IPS-11a (cell line): ENCODE results near the gene MIER2.
"Not testable (repeated sequence)": the region's sequence is repeated elsewhere in the genome, so short reads cannot be mapped to it uniquely, and the experiment has no call there.

Experiments
- H3K4me3 ChIP-seq: one replicate; pipeline ENCODE4 v1.5.1; 2013; ENCODE audit warnings: low read depth, low read length, control low read depth

MIER2 gene

DNA sequence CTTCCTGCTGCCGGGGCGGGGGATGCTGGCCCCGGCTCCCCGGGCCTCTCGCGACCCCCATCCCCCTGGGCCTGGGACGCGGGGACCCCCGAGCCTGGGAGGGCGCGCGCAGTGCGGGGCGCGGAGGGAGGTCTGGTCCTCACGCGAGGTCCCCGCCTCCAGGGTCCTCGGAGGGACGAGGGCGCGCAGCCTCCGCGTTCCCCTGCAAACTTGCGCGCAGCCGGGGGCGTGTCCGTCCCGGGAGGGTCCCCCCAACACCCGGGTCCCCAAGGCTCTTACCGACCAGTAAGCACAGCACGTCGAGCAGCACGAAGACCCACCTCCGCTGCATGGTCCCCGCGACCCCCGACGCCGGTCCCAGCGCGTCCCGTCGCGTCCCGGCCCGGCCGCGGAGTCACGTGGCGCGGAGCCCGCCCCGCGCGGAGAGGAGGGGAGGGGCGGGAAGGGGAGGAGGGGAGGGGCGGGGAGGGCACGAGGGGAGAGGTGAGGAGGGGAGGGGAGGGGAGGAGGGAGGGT is 53.5 kb downstream of the MIER2 start, which contains the start of gene PLPP2:
Gene PLPP2, minus strand, starts transcription at position 398 of the 516 bp plus-strand sequence. Its CDS starts 67 bp downstream, at position 331.
- H3K4me3 ChIP-seq, result peak within 1 kb of the TSS; percentile 43

DNA sequence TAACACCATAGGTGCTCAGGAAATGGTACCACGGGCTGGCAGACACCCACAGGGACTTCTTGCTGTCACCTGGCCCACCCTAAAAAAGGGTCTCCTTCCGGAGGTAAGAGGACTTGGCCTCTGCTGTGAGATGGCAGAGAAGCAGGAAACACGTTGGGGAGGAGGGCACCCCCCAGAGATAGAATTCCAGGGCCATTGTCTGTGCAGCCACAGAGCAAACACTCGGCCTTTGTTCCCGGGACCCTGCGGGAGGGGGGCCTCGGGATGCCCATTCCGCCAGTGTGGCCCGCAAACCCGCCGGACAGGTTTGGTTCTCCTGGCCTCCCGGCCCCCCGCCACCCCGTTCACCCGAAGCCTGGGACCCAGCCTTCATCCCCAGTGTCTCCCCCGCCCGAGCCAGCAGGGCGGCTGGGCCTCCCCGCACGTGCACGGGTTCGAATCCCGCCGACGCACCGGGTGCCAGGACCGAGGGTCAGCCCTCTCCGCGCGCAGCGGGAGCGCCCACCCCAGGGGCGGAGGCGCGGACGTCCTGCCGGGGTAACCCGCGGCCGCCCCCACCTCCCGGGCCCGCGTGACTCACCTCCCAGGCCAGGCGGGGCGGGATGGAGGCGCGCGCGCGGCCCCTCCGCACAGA is 54.1 kb downstream of the MIER2 start:
- peak overlapping the region; percentile 43 for H3K4me3 ChIP-seq

DNA sequence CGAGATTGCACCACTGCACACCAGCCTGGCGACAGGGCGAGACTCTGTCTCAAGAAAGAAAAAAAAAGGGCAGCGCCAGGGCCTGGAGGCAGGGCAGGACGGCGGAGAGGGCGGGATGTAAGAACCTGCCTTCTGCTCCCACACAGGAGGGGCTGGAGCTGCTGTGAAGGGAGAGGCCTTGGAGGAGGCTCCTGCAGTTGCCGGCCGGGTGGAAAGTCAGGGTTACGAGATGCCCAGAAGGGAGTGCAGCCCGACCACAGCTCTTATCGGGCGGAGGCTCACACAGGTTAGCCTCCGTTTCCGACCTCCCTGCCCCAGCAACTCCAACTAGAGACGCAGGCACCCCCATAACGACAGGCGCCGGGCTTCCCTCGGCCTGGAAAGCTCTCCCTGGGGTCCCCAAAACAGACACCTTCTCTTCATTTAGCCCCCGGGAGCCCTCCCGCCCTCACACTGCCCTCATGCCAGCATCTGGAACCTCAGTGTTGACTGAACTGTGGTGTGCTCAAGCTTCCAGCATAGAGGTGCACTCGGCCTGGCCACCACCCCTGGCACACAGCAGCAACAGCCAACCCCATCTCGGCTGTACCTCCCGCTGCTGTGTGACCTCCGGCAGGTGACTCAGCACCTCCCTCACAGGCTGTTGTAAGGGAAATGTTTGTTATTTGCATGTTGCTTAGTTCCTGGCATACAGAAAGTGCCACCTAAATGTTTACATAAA is 54.8 kb downstream of the MIER2 start:
- H3K4me3 ChIP-seq, result peak overlapping the region; percentile 43

DNA sequence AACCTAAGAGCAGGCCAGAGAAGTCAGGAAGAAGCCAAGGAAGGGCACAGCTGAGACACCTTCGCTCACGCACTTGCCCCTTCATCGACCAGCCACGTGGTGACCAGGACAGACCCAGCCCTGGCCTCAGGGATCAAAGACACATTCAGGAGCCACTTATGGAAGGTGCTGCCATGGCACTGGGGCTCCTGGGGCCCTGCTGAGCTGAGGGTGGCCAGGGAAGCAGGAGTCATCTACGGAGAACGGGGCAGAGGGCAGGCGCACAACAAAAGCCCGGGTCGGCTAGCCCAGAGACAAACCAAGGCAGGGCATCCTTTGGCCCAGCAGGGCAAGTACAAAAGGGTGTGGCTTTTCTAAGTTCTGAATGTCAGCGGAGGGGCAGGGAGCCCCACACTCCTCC is 55.7 kb downstream of the MIER2 start:
- no peak overlapping the region for H3K4me3 ChIP-seq

DNA sequence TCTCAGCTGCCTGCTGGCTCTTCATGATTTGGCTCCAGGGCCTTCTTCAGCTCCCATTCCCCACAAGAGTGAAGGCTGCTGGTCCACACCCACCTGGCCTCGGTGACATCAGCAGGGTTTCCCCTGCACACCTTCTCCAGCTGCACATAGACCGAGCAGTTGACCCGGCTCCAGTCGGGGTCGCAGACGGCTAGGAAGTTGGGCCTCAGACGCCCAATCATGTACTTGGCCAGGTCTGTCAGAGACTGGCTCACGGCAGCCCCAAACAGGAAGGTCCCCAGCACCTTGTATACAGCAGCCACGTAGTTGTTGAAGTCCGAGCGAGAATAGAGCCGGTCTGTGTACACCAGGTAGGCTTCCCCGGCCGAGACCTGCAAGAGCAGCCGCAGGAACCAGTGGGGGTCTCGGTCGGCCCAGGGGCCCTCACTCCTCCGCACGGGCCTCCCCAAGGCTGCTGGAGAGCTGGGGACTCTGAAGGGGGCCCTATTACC is 57.2 kb downstream of the MIER2 start:
- H3K4me3 ChIP-seq, result no peak overlapping the region

DNA sequence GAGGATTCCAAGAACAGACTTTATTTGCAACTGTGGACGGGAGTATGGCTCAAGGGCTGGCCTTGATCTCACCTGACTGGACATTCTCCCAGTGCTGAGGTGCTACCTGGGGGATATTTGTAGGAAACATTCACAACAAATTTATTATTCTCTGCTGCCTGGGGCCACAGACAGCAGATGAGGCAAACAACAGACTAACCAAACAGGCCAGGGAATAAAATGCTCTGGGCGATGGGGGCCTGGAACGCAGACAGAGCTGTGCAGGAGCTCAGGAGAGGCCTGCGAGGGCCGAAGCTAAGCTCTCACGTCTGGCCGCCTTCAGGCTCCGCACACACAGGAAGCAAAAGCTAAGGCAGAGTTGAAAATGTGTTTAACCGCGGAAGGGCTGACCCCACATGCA is 61.2 kb downstream of the MIER2 start:
- no peak overlapping the region for H3K4me3 ChIP-seq

DNA sequence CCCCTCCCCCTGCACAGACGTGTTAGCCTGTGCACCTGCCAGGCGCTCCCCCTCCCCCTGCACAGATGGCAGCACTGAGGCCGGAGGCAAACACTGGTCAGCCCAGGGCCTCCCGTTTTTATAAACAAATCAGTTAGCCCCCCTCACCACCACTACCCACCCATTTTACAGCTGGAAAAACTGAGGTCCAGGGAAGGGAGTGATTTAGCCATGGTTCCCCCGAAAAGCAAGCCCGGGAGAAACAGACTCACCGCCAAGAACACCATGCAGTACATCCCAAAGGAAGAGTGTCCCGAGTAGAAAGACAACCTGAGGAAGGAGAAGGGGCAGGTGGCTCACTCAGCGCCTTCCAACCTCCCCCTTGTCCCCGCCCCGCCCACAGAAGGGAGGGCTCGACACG is 62.1 kb downstream of the MIER2 start:
- H3K4me3 ChIP-seq, result no peak overlapping the region

DNA sequence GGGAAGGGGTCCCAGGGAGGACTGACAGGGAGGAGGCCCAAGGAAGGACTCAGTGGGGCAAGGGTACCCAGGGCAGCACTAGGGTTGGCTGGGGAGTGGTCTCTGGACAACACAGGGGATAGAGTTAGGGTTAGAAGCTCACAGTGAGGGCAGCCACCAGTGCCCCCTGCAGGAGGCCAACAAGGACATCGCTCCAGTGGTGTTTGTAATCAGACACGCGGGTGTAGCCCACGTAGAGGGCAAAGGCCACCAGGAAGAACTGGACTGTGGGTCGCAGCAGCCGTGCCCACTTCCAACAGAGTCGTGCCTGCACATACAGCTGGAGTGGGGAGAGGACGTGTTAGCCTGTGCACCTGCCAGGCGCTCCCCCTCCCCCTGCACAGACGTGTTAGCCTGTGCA is 62.6 kb downstream of the MIER2 start:
- H3K4me3 ChIP-seq, result no peak overlapping the region

DNA sequence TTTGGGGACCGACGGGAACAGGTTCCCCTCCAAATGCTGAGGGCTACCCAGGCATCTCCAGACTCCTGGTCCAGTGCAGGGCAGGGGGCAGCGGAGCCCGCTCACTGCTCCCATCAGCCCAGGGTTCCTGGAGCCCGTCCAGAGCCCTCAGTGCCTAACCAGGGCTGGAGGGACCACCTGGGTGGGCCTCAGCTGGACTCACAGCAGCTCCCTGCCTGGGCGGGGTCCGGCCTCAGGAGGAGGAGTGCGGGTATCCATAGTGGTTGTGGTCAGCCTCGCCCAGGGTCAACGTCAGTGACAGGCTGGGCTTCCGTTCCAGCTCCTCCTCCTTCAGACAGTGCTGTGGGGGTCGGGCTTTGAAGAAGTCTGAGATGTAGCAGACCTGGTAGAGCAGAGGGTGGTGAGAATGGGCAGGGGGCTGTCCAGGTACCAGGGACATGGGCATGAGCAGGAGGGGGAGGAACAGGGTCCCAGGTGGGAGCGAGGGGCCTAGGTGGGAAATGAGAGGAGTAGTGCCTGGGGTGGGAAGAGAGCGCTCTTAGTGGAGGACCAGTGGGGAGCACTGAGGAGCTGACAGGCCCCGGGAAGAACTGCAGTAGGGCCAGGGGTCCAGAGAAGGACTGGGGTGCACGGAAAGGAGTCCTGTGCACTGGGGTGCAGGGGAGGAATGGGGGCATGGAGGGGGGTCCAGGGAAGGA is 63.3 kb downstream of the MIER2 start:
- no peak overlapping the region for H3K4me3 ChIP-seq

DNA sequence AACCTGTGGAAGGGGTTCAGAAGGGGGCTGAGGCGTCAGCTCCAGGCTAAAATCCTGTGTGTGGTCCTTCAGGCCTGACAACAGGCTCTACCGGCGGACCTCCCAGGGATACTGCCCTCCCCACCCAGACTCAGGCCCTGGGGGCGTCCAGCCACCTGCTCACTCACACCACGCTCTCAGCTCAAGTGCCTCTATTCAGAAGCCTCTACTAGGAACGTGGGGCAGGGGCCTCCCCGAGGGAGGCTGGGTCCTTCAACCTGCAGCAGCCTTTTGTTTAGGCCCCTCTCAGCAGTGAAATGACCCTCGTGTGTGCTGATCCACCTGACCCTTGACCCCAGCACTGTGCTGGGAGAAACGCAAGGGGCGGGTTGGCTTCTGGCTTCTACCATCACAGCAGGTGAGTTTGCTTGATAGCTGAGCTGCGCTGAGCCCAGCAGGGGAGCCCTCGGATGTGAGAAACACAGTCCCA is 64.0 kb downstream of the MIER2 start:
- H3K4me3 ChIP-seq, result no peak overlapping the region

DNA sequence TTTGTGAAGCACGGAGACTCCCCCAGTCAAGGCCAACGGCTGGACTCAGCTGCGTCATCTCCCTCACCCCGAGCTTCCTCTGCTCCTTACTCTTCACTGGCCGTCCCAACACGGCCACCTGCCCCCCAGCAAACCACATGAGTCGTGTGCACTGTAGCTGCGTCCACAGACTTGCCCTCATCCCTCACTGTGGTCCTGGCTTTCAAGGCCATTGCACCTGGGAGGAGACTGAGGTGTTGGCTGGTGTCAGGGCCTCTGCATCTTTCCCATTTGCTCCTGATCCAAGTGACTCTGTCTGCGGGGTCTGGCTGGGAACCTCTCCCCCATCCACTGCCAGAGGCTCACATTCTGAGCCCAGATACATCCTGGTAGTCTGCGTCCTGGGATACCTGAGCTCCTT is 64.9 kb downstream of the MIER2 start:
- no peak overlapping the region for H3K4me3 ChIP-seq

DNA sequence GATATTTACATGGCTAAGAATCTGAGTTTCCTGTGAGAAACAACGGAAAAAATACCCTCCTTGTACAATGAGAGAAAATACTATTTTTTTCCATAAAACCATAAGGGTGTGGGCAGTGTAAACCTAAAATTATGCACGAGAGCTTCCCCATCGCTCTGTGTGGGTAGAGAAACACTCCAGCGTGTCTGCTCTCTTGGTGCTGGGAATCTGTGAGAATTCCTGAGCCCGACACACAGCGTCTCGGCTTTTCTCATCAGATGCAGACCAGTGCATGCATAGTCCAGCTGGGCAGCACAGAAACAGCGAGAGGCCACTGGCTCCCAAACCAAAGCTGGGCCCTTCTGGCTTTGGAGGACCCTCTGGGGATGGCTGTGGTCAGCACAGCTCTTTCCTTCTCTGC is 65.4 kb downstream of the MIER2 start:
- no peak overlapping the region for H3K4me3 ChIP-seq

DNA sequence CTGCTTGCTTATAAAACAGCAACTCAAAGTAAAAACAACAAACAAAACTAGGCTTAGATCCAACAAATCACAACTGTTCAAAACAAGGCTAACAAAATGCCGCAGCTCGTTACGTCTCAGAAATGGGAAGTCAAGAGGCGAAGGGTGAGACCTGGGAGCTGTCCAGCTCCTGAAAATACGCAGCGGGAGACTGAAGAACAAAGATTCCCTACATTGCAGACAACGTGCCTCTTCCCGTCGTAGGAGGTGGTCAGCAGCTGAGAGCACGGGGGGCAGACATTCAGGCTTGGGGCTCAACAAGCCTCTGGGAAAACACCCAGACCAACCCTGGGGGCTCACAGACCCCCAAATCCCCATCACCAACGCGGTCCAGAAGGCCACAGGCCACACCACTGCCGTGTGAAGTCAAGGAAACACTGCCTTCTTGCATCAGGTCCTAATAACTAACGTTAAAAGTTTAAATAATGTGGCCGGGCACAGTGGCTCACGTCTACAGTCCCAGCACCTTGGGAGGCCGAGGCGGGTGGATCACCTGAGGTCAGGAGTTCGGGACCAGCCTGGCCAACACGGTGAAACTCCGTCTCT is 66.9 kb downstream of the MIER2 start:
- no peak overlapping the region for H3K4me3 ChIP-seq

DNA sequence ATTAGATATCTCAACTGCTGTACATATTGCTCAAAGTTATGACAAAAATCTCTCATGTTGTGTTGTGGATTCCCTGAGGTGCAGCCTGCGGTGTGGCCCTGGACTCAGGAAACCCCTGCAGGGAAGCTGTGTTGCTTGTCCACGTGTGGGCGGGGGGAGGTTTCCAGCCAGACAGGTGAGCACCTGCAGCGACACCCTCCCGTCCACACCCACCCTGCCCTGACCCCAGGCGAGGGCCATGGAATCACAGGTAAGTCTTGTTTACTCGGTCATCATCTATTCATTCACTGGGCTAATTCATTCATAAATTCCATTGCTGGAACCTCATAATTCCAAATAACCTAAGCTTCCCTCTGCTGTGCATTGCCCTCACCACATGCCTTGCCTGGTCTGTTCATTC is 67.5 kb downstream of the MIER2 start:
- no peak overlapping the region for H3K4me3 ChIP-seq

DNA sequence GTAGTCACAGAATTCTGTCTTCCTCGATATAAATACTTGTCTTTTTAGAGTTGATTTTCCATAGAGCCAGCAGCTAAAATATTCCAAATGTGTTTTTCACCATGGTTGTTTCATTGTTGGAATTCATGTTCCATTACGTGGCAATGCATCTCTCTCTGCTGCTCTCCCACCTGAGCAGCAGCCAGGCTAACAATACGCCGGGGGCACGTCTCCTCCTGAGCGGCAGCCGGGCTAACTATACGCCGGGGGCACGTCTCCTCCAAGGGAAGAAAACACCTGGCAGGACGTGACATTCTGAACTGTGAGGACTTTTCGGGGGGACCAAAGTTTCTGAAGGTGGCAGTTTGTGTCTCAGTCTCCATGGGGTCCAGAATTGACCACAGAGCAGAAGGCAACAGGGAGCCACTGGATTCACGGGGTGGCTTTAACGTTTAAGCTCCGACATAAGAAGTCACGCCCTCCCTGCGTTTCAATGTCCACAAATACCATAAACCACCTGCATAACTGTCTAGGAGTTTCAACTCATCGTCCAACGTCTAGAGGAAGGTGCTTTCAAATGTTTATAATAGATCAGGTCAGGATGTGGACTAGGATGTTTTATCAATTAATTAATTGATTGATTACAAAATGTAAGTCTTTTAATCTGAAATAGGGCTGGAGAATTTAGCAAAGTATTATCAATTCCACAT is 68.5 kb downstream of the MIER2 start:
- H3K4me3 ChIP-seq, result no peak overlapping the region

DNA sequence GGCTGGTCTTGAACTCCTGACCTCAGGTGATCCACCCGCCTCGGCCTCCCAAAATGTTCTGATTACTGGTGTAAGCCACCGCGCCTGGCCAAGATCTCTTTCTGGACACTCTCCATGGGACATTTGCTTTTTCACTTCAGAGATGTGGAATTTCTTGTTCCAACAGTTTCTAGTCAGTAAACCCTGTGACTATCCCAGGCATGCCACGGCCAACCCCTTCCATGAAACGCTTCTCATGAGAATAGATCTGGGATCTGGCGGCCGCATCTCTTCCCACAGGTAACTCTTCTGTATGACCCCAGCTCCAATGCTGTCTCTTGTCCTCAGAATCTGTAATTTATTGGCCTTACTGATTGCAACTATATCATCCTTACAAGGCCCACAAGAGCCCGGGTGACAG is 69.6 kb downstream of the MIER2 start:
- H3K4me3 ChIP-seq, result no peak overlapping the region

DNA sequence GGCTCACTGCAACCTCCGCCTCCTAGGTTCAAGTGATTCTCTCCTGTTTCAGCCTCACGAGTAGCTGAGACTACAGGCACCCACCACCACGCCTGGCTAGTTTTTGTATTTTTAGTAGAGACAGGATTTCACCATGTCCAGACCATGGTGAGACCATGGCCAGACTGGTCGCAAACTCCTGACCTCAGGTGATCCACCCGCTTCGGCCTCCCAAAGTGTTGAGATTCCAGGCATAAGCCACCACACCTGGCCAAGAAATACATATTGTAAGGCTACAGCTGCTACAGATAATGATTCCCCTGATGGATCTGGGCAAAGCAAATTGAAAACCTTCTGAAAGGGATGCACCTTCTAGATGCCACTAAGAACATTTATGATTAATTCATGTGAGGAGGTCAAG is 71.2 kb downstream of the MIER2 start:
- H3K4me3 ChIP-seq, result no peak overlapping the region

DNA sequence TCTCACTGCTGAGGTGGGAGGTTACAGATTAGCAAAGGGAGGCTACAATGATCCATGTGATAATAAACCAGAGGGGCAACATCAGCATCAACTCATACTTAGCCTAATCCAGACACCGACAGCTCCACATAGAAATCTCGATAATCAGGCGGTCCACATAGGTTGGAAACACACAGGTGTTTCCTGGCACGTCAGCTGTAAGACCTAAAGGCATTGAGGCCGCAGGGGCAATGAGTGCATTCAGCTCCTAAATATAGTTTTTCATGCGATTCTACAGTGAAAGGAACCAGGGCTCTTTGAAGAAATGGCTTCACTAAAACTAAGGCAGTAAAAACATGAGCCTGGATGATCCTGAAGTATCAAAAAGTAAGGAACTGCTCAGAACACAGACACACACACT is 72.7 kb downstream of the MIER2 start:
- H3K4me3 ChIP-seq, result no peak overlapping the region

DNA sequence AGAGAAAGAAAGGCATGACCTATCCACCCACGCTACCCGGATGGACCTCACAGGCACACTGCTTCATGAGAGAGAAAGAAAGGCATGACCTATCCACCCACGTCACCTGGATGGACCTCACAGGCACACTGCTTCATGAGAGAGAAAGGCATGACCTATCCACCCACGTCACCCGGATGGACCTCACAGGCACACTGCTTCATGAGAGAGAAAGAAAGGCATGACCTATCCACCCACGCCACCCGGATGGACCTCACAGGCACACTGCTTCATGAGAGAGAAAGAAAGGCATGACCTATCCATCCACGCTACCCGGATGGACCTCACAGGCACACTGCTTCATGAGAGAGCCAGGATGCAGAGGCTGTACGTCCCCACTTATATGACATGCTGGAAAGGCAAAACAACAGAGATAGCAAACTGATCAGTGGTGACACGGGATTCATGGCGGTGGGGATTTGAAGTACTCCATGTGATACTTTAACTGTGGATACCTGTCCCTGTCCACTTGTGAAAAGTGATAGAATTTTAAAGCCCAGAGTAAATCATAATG is 73.8 kb downstream of the MIER2 start:
- H3K4me3 ChIP-seq, result not testable (repeated sequence)

DNA sequence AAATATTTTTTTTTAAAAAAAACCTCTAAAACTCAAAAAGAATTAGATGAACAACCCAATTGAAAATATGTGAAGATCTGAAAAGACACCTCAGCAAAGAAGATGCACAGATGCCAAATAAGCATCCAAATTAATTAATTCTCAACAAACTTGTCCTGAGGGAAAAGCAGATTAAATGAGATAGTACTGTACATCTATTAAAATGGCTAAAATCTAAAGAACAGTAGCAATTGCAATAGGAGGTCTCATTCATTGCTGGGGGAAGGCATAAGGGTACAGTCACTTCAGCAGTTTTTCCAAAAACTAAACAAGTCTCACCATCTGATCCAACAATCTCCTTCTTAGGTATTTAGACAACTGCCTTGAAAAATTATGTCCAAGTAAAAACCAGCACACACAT is 75.4 kb downstream of the MIER2 start:
- H3K4me3 ChIP-seq, result no peak overlapping the region
